GM18526 (cell line): Measurements from ENCODE around the gene OR6N1.

Source experiments
- POLR2A ChIP-seq: IDR thresholded peaks from 3 replicates; pipeline ENCODE4 v1.6.1; 2011; ENCODE audit not compliant: insufficient read length; ENCODE audit errors: extremely low read depth

Gene OR6N1

GRCh38 chr1:158771950-158772866 is at the start of gene OR6N1:
Gene OR6N1 (minus strand): TSS chr1:158772195. CDS start chr1:158766682, 5,513 bp downstream.
- TF ChIP-seq POLR2A: no peak

GRCh38 chr1:158821723-158822122 is 49.7 kb upstream of the OR6N1 start:
- no peak for TF ChIP-seq POLR2A

- no peak for TF ChIP-seq POLR2A
Observed at GRCh38 chr1:158819461-158820443, 47.8 kb upstream of the OR6N1 start.

GRCh38 chr1:158818975-158819431 is 47.0 kb upstream of the OR6N1 start:
- TF ChIP-seq POLR2A: no peak

GRCh38 chr1:158818560-158818959 is 46.6 kb upstream of the OR6N1 start:
- no peak for TF ChIP-seq POLR2A

GRCh38 chr1:158814970-158815369 is 43.0 kb upstream of the OR6N1 start:
- TF ChIP-seq POLR2A: no peak

GRCh38 chr1:158813164-158813563 is 41.2 kb upstream of the OR6N1 start:
- TF ChIP-seq POLR2A: no peak

GRCh38 chr1:158812336-158812735 is 40.3 kb upstream of the OR6N1 start:
- TF ChIP-seq POLR2A: no peak

GRCh38 chr1:158810311-158810710 is 38.3 kb upstream of the OR6N1 start:
- no peak for TF ChIP-seq POLR2A

GRCh38 chr1:158809862-158810261 is 37.9 kb upstream of the OR6N1 start:
- TF ChIP-seq POLR2A: no peak

GRCh38 chr1:158809256-158809655 is 37.3 kb upstream of the OR6N1 start:
- no peak for TF ChIP-seq POLR2A

GRCh38 chr1:158806916-158807536 is 35.0 kb upstream of the OR6N1 start:
- TF ChIP-seq POLR2A: no peak

- TF ChIP-seq POLR2A: no peak
Observed at GRCh38 chr1:158803678-158804077, 31.7 kb upstream of the OR6N1 start.

- no peak for TF ChIP-seq POLR2A
Observed at GRCh38 chr1:158801396-158801795, 29.4 kb upstream of the OR6N1 start.

- no peak for TF ChIP-seq POLR2A
Observed at GRCh38 chr1:158800526-158800925, 28.5 kb upstream of the OR6N1 start.
